ENCODE data around the gene ZFHX3.

Gene ZFHX3

GRCh38 chr16:72791786-72792185 lies 256.1 kb downstream of the ZFHX3 start:
- no peak for DNase-seq (ENCODE audit: low read depth)

- DNase-seq (ENCODE audit: low read depth) = no peak
These were observed 258.0 kb downstream of the ZFHX3 start for GRCh38 chr16:72789921-72790320.

- DNase-seq (ENCODE audit: low read depth) = no peak
These were observed 258.5 kb downstream of the ZFHX3 start for GRCh38 chr16:72789465-72789864.

GRCh38 chr16:72788269-72788809 lies 259.6 kb downstream of the ZFHX3 start:
- DNase-seq (ENCODE audit: low read depth) = no peak

- peak; percentile 55 for DNase-seq (ENCODE audit: low read depth)
These were observed 260.2 kb downstream of the ZFHX3 start for GRCh38 chr16:72787514-72788268.

- DNase-seq (ENCODE audit: low read depth) = no peak
These were observed 260.8 kb downstream of the ZFHX3 start for GRCh38 chr16:72787130-72787513.

GRCh38 chr16:72786606-72787005 lies 261.3 kb downstream of the ZFHX3 start:
- no peak for DNase-seq (ENCODE audit: low read depth)

- no peak for DNase-seq (ENCODE audit: low read depth)
These were observed 262.0 kb downstream of the ZFHX3 start for GRCh38 chr16:72785886-72786285.

GRCh38 chr16:72785171-72785570 lies 262.8 kb downstream of the ZFHX3 start:
- no peak for DNase-seq (ENCODE audit: low read depth)

- DNase-seq (ENCODE audit: low read depth) = no peak
These were observed 264.1 kb downstream of the ZFHX3 start for GRCh38 chr16:72783716-72784318.

- DNase-seq (ENCODE audit: low read depth) = no peak
These were observed 278.1 kb downstream of the ZFHX3 start for GRCh38 chr16:72769876-72770275.

GRCh38 chr16:72768591-72768990 lies 279.3 kb downstream of the ZFHX3 start:
- no peak for DNase-seq (ENCODE audit: low read depth)

GRCh38 chr16:72766506-72766905 lies 281.4 kb downstream of the ZFHX3 start:
- no peak for DNase-seq (ENCODE audit: low read depth)

GRCh38 chr16:72764015-72764654 lies 283.8 kb downstream of the ZFHX3 start:
- DNase-seq (ENCODE audit: low read depth) = no peak

- DNase-seq (ENCODE audit: low read depth) = no peak
These were observed 287.3 kb downstream of the ZFHX3 start for GRCh38 chr16:72760581-72760980.

GRCh38 chr16:72753881-72754280 lies 294.0 kb downstream of the ZFHX3 start:
- no peak for DNase-seq (ENCODE audit: low read depth)

GRCh38 chr16:72752004-72752695 lies 295.8 kb downstream of the ZFHX3 start:
- DNase-seq (ENCODE audit: low read depth) = no peak

GRCh38 chr16:72751076-72751475 lies 296.9 kb downstream of the ZFHX3 start:
- no peak for DNase-seq (ENCODE audit: low read depth)

- no peak for DNase-seq (ENCODE audit: low read depth)
These were observed 298.8 kb downstream of the ZFHX3 start for GRCh38 chr16:72749091-72749490.

- DNase-seq (ENCODE audit: low read depth) = no peak
These were observed 303.7 kb downstream of the ZFHX3 start for GRCh38 chr16:72744076-72744793.

- DNase-seq (ENCODE audit: low read depth) = no peak
These were observed 304.7 kb downstream of the ZFHX3 start for GRCh38 chr16:72743011-72743761.

Measured in stimulated activated CD8-positive, alpha-beta memory T cell treated with anti-CD3 and anti-CD28 coated beads, Interleukin-4, amount 100 ng/mL, for 24 hours (primary cell).